ENCODE data around the gene NDST4.

NDST4 gene

DNA sequence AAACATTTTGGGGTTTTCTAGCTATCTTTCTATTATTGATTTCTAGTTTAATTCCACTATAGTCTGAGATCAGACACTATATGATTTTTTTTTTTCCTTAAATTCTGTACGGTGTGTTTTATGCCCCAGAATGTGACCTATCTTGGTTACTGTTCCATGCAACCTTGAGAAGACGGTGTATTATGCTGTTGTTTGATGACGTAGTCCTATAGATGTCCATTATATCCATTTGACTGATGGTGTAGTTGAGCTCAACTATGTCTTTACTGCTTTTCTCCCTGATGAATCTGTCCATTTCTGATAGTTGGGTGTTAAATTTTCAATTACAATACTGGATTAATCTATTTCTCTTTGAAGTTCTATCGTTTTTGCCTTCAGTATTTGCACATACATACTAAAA is 212.5 kb downstream of the NDST4 start:
- no peak for DNase-seq

DNA sequence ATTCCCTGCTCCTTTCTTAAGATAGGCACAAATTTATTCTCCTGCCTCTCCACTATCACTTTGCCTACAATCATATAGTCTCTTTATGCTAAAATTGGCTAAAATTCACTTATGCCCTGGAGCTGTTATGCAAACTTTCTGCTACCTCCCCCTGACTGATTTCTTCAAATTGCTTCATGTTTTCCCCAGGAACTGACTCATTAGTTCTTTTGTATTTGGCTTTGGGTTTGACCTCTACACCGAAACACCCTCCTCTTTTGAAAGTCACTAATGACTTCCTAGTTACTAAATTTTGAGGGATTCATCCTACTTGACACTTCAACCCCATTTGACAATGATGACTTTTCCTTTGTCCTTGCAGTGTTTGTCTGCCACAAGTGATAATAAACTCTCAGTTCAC is 222.6 kb downstream of the NDST4 start:
- DNase-seq = no peak

DNA sequence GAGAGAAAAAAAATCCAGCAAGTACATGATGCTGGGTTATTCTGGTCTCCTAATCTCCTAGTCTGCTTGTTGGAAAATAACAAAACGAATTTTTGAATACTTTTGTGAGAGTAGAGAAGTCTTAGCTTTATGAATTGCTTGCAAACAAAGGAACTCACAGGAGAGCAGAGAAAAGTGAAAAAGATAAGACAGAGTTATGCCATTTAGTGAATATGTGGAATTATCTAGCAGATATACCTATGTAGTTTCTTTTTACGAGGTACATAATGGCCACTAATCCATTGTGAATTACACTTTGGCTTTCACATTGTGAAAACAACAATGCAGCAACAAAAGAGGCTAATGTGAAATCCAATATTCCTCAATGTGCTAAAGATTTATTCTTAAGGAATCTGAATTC is 226.7 kb downstream of the NDST4 start:
- DNase-seq = no peak

DNA sequence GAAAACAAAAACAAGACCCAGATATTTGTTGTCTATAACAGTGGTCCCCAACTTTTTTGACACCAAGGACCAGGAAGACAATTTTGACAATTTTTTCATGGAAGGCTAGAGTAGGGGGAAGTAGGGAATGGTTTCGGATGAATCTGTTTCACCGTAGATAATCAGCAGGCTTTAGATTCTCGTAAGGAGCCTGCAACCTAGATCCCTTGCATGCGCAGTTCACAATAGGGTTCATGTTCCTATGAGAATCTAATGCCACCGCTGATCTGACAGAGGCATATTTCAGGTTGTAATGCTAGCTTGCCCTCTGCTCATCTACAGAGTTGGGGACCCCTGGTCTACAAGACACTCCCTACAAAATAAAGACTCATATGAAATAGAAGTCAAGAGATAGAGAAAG is 229.8 kb downstream of the NDST4 start:
- no peak for DNase-seq

DNA sequence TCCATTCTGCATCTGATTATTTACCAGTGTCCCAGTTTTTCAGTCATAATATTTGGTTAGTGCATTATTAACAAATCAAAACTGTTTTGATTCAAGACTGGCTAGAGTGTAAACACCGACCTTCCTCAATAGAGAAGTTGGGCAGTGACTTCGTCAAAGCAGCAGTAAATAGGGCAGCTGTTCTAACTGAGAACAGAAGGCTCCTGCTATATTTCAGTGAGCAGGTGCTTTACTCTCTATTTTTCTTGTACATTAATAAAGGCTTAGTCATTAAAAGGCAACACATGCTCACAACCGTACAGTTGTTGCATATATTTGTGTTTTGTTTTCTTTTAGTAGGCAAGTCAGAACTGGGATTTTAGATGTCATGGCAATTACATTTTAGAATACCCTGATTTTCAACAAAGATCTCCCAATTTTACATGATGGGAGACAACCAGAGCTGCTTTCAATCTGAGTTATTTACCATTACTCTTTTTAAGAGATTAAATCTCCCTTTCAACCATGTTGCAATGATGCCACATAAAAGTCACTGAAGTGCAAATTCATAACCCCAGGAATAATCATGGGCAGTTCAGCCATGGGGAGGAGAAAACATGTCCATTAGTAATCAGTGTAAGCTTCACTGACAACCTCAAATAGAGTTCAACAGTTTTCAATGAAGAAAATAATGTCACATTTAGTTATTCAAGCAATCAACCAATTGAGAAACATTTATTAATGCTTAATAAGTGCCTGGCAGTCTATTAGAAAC is 233.3 kb downstream of the NDST4 start:
- no peak for DNase-seq

DNA sequence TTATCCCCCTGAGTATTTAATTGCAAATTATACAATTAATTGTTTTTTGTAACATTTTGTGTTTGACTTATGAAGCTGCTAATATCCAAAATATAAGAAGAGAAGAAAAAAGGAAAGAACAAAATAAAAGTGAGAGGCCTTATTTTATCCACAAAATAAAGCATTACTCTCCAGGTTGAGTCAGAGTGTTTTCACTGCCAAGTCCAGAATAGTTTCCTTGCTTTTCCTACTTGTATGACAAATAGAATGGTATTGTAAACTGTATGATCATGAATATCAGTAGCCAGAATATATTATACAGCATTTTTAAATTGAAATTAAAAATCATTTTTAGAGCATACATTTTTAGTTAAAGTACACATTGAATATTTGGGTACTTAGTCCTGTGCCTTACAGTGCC is 237.8 kb downstream of the NDST4 start:
- DNase-seq = no peak

DNA sequence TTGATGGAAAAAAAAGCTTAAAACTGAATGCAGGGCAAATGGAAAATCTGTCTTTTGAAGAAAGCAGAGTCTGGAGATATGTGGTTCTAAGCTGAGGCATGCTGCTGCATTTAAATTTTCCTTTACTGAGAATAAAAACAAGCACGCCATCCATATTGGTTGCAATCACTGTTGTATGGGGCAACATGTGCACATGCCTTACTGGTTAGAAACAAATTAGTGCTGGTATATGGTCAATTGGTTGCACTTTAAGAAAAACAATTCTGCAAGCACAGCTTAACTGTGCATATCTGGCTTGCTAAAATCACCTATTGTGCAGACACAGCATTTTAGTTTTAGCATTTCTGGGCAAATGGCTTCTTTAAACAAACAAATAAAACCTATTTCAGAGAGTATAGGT is 239.1 kb downstream of the NDST4 start:
- no peak for DNase-seq

DNA sequence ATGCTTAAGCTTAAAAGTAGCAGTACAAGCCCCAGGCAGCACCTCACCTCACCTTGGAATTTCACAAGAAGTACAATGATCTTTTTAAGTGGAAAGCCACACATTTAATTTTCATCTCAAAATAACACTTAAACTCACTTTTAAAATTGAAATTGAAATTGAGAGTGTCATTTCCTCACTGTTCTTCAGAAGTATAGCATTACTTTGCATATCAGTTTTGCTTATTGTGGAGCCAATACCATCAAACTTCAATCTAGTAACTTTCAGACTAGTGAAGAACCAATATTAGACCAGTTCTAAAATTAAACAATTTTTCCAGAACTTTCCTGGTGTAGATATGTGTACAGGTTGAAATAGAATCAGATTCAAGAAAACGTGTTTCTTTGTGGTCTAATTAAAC is 242.4 kb downstream of the NDST4 start:
- no peak for DNase-seq

DNA sequence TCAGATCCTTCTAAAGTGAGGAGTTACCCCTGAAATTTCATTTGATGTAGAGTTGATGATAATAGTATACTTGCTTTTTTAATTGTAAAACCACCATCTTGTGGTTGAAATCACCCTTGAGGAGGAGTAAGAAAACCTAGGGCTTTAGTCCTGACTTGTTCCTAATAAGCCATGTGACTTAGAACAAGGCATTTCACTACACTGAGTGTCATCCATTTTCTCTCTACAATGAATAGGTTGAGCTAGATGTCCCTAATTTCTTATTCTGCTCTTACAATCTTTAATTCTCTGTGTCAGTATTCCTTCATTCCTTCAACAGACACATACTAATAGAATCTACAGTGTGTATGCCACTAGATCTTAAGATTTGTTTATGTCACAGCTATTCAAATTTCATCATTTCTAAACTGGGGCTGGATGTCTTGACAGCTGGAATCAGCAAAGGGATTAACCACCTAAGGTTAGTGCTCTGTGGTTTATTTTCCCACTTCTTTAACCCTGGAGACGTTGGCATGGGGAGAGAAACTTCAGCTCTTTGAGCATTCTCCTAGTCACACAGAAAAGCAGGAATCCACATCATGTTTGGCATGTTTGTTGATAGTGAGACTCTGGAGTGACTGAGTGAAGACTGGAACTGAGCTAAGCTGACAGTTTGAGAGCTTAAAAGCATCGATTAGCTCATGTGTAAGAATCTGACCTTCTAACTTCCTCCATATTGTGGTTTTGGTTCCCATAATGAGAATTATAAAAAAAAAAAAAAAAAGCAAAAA is 246.3 kb downstream of the NDST4 start:
- DNase-seq = no peak

DNA sequence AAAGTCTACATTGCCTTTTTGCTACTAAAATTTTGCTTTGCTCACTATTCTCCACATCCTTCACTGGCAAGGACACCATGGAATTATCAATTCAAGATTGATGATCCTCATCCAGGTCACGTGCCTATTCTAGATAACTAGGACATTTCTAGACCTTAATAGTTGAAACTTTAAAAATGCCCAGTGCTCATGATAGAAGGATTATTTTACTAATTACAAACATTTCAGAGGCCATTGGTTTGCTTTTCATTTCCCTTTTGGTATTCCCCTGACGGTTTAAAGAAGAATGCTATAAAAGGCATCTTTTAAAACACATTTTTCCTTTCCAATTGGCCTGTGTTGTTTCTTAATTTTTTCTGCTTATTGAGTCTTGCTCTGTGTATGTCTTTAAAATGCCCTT is 249.4 kb downstream of the NDST4 start:
- no peak for DNase-seq

DNA sequence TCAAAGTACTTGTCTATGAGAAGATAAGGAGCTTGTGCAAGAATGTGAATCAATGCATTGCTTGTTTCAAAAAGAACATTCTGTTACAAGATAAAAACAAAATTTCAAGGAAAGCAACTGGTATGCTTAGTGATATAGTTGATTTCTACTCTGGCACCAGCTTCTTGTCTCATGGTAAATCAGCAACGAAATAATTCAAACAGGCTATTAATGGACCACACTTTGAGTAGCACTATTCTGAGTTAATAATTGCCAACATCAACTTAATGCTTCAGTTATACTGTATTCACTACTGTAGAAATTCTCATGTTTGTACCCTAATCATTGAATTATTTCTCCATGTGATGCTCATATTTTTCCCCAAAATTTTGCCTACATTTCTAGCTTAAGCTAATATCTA is 252.6 kb downstream of the NDST4 start:
- no peak for DNase-seq

DNA sequence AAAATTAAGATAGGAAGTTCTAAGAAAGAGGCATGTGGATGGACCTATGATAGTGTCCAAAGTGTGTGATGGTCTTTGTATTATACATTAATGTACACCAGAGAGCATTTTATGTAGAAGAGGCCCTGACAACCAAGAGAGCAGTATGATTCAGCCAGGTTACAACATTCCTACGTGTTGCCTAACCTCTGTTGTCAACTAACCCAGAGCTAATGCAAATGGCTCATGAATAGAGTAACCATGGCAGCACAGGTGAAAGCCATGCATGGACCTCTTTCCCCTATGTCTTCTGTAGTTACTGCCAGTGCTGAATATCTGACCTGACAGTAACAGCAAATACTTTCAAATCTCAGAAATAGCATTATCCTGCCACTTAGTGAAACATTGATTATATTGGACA is 255.6 kb downstream of the NDST4 start:
- DNase-seq = no peak

DNA sequence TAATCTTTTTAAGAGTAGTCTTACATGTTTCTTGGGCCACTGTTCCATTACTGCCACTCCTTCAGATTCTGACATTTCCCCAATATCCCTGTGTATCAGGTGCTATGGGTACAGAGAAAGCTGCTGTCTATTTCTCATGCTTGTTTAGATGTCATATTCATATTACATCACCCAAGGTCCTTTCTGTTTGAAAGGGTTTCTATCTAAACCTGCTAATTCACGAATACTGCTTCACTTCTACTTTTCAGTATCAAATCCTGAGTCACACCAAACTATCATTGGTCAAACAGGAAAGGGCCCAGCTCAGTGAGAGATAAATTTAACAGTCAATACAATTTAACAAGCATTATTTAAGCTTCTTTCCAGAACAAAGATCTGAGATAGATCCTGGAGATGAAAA is 273.4 kb downstream of the NDST4 start:
- no peak for DNase-seq

DNA sequence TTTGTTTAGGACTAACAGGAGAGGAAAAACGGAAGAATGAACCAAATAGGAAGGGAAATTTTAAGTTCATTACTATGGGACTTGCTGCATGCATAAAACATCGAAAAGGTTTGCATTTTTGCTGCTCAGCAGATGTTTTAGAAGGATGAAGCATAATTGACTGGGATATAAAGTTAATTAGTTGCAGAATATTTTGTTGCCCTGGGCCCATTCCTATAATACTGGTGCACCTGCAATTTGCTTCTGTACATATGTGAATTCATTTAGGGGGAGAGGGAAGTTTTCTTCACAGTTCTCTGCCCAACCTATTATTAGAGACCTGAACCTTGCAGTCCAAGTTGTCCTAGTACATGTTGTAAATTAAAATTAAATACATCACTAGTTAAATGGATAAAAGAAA is 282.8 kb downstream of the NDST4 start:
- no peak for DNase-seq

DNA sequence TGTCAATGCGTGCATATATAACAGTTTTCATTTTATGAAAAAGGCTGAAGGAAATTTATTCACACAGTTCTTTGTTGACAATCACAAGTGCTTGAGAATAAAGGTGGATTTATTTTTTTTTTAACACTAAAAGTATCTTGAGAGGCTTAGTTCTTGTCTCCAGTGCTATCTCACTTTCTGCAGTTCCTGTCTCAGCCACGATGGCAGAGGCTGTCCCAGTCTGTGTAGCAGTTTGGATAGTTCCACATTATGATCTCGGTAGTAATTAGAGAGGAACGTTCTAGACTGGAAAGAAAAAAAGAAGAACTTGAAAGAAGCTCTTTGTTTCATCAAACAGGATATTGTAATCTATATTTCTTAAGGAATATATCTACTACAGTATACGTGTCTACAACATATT is 285.8 kb downstream of the NDST4 start:
- DNase-seq = no peak

DNA sequence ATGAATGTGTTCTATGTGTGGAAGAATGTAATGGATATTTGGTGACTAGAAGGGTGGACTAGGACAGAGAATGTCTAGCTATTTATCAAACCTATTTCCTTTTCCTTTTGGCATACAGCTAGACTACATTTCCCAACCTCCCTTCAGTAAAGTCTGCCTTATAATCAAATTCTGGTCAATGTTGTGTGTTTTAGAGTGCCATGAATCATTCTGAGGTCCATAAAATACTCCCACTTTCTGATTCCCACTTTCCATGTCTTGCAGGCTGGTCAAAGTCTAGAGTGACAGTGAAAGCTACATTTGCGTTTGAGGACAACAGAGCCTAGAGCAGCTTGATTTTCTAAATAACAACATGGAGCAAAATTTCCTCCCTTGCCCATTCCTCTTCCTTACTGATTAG is 297.7 kb downstream of the NDST4 start:
- DNase-seq = no peak

DNA sequence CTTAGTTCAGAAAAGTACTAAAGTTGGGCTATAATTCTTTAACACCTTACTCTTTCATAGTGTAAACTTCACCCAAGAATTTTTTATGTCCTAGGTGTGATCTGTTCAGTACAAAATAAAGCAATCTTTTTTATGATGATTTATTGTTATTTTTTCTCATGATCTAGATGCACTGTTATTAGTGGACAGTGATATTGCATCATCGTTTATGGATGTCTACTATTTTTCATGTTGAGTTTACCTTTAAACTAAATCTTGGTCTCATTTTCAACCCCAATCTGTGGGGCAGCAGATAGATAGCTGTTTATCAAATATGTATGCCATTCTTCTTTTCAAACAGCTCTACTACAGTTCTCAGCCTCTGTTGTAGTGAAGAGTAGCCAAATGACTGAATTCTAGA is 299.5 kb downstream of the NDST4 start:
- DNase-seq = no peak

DNA sequence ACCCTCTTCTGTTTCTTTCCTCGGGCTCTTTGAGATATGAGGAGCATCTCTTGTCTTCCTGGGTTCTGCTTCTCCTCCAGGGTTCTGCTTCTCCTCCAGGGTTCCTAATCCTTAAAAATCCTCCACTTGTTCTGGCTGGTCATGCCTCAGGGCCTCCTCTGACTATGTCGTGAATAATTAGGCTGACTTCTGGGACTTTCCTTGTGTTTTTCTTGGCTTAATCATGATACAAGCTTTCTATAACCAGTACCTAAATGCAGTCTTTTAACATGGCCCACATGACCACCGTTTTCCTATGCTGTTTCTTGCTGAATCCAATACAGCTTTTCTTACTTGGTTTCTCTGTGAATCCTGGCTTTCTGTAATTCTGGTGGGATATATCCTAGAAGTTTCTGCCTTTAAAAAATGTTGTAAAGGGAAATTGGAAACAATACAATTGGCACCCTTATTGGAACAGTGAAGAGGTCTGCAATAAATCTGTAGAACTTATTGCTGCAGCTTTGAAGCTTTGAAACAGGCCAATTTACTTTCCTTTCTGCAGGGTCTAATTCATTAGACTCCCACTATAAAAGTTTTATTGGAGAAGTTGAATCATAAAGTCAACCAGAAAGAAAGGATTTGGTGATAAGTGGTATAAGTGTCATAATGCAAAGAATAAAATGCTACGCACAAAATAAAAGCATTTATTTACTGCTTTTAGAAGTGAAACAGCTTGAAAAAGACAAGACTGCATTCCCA is 301.7 kb downstream of the NDST4 start:
- no peak for DNase-seq

DNA sequence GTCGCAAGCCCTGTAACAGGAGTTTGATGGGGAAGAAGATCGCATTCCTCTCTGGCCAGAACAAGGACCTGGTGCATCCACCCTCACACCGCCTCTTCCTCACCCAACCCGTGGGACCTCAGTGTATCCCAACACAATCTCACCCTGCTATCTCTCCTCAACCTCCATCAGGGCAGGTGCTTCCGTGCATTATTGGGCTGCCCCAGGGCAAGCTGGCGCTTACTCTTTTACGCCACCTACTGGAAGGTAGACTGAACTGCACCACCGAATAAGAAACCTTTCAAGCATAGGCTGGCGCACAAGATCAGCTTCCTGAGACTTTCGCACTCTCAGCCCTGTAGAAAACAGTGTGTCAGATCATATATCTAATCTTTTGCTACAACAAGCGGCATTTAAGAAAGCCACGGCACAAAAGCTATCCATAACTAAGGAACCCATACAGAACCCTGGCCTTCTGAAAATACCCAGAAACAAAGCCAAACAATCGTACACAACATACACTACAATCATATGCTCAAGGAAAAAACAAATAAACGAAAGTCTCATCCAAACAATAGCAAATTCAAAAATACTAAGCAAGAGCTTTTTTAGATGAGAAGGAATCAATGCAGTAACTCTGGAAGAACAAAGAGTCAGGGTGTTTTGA is 305.5 kb downstream of the NDST4 start:
- no peak for DNase-seq

DNA sequence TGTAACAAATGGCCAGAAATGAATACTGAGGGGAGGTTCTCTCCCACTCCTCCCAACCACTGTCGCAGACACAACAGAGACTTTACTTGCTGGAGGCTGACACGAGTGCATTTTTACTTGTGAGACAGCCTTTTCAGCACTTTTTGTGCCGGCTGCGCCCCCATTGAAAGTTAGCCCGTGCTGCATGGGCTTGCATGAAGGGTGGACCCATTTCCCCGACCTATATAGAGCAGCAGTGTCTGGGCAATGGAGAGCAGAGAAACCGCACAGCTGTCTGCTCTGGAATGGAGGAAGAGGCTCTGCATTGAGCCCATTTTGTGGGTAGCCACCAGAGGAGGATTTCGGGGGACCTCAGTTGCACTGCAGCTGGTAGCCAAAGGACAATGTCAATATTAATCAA is 306.1 kb downstream of the NDST4 start:
- DNase-seq = no peak

DNA sequence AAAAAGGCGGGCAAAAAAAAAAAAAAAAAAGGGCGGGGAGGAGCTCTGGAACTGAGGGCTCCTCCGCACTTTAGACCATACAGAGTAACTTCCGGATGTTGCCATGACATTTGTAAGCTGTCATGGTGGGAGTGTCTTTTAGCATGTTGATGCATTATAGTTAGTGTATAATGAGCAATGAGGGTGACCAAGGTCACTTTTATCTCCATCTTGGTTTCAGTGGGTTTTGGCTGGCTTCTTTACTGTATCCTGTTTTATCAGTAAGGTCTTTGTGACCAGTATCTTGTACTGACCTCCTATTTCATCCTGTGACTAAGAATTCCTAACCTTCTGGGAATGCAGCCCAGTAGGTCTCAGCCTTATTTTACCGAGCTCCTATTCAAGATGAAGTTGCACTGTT is 321.4 kb downstream of the NDST4 start:
- DNase-seq = no peak

DNA sequence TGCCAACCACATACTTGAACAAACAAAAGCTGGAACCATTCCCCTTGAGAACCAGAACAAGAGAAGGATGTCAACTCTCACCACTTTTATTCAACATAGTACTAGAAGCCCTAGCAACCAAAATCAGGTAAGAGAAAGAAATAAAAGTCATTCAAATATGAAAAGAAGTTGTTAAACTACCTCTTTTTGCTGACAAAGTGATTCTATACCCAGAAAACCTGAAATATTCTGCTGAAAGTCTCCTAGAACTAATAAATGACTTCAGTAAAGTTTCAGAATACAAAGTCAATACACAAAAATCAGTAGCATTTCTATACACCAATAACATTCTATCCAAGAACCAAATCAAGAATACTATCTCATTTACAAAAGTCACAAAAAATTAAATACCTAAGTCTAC is 327.9 kb downstream of the NDST4 start:
- no peak for DNase-seq

DNA sequence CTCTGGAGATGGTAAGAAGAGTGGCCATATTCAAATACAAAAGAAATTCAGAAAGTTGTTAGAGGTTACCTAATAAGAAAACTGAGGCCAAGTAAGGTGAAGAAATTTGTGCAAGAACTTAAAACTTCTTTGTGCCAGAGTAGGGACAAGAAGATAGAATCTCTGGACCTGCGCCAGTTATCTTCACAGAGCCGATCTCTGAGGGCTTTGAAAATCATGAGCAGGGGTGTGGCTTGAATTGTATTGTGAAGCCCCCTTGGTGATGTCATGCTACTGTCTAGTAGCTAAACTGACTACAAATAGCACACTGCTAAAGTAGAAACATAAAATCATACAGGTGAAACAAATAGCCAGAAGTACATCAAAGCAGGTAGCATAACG is 330.2 kb downstream of the NDST4 start:
- DNase-seq = no peak
